Ishikawa (cell line): ENCODE measurements around the gene FBXW11.

Experiments
- CEBPB ChIP-seq: IDR thresholded peaks from 2 replicates; pipeline ENCODE4 v1.6.1; 2012
- CREB1 ChIP-seq: IDR thresholded peaks from 2 replicates; pipeline ENCODE4 v1.6.1; 2012; ENCODE audit warnings: low read depth
- EGR1 ChIP-seq: IDR thresholded peaks from 2 replicates; pipeline ENCODE4 v1.6.1; 2012
- FOXM1 ChIP-seq: IDR thresholded peaks from 2 replicates; pipeline ENCODE4 v1.6.1; 2012; ENCODE audit warnings: low read depth, borderline replicate concordance
- NFIC ChIP-seq: IDR thresholded peaks from 2 replicates; pipeline ENCODE4 v1.6.1; 2012
- TAF1 ChIP-seq: IDR thresholded peaks from 2 replicates; pipeline ENCODE4 v1.6.1; 2012; ENCODE audit warnings: low read depth, mild to moderate bottlenecking
- TCF12 ChIP-seq: IDR thresholded peaks from 2 replicates; pipeline ENCODE4 v1.6.1; 2012; ENCODE audit warnings: low read depth
- TEAD4 ChIP-seq: IDR thresholded peaks from 2 replicates; pipeline ENCODE4 v1.6.1; 2012
- YY1 ChIP-seq: IDR thresholded peaks from 2 replicates; pipeline ENCODE4 v1.6.1; 2012; ENCODE audit warnings: low read depth
- ZBTB7A ChIP-seq: IDR thresholded peaks from 2 replicates; pipeline ENCODE4 v1.6.1; 2012; ENCODE audit warnings: low read depth
- TF ChIP-seq, protein P1 (sequence below): IDR thresholded peaks from 2 replicates; pipeline ENCODE4 v1.6.1; 2012; ENCODE audit warnings: low read depth, mild to moderate bottlenecking
- TF ChIP-seq, protein P2 (sequence below): IDR thresholded peaks from 2 replicates; pipeline ENCODE4 v1.6.1; 2012

DNA sequence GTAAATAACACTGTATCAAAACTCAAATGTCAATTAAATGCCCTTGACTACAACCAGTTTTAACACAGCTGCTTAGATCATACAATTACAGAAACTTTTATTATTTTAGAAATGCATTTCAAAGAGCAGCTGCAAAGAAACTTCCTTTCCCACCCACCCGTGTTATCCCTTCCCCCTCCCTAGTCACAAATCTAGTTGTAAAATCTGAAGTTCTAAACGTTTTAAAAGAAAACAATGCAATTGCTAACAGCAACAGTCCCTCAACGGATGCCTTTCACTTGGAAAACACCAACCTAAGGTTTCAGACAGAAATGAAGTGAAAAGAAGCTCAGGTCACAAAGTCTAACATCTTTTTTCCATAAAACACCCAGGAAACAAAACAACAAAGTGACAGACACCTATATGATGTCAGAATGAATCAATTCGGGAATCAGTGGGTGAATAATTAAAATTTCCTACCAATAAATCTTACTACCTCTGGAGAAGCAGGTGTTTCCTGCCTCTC, 100.3 kb downstream of the FBXW11 start:
- TF ChIP-seq, protein P1, sequence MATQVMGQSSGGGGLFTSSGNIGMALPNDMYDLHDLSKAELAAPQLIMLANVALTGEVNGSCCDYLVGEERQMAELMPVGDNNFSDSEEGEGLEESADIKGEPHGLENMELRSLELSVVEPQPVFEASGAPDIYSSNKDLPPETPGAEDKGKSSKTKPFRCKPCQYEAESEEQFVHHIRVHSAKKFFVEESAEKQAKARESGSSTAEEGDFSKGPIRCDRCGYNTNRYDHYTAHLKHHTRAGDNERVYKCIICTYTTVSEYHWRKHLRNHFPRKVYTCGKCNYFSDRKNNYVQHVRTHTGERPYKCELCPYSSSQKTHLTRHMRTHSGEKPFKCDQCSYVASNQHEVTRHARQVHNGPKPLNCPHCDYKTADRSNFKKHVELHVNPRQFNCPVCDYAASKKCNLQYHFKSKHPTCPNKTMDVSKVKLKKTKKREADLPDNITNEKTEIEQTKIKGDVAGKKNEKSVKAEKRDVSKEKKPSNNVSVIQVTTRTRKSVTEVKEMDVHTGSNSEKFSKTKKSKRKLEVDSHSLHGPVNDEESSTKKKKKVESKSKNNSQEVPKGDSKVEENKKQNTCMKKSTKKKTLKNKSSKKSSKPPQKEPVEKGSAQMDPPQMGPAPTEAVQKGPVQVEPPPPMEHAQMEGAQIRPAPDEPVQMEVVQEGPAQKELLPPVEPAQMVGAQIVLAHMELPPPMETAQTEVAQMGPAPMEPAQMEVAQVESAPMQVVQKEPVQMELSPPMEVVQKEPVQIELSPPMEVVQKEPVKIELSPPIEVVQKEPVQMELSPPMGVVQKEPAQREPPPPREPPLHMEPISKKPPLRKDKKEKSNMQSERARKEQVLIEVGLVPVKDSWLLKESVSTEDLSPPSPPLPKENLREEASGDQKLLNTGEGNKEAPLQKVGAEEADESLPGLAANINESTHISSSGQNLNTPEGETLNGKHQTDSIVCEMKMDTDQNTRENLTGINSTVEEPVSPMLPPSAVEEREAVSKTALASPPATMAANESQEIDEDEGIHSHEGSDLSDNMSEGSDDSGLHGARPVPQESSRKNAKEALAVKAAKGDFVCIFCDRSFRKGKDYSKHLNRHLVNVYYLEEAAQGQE: no peak
- TF ChIP-seq TAF1 (no peak), CEBPB (no peak), TCF12 (no peak), EGR1 (no peak), TEAD4 (no peak), NFIC (no peak), YY1 (no peak), FOXM1 (no peak), CREB1 (no peak), ZBTB7A (no peak)
- TF ChIP-seq, protein P2, sequence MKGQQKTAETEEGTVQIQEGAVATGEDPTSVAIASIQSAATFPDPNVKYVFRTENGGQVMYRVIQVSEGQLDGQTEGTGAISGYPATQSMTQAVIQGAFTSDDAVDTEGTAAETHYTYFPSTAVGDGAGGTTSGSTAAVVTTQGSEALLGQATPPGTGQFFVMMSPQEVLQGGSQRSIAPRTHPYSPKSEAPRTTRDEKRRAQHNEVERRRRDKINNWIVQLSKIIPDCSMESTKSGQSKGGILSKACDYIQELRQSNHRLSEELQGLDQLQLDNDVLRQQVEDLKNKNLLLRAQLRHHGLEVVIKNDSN: no peak
